NK-92 (cell line): ENCODE measurements around the gene LBP.
"Not testable (repeated sequence)": the region's sequence is repeated elsewhere in the genome, so short reads cannot be mapped to it uniquely, and the experiment has no call there.

Experiments
- DNase-seq: peaks from one replicate; lab custom pipeline; 2025; ENCODE audit not compliant: unreplicated experiment; lab: John Stamatoyannopoulos, UW

Gene LBP

DNA sequence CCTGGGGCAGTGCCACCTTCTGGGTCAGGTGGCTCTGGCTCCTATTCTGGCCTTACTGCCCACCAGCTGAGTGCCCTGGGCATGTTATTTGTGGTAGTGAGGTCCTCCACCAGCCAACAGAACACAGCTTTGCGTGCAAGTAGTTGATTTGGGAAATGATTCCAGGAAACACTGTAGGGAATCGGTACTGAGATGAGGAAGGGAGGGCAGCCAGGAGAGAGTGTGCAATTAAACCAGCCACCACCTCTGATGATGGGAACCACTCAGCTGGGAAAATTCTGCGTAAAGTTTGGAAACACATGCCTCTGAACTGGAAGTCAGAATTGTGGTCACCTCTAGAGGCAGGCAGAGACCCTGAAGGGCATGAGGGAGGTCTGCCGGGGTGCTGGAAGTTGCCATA lies 459 bp downstream of the LBP start:
- DNase-seq = no peak

DNA sequence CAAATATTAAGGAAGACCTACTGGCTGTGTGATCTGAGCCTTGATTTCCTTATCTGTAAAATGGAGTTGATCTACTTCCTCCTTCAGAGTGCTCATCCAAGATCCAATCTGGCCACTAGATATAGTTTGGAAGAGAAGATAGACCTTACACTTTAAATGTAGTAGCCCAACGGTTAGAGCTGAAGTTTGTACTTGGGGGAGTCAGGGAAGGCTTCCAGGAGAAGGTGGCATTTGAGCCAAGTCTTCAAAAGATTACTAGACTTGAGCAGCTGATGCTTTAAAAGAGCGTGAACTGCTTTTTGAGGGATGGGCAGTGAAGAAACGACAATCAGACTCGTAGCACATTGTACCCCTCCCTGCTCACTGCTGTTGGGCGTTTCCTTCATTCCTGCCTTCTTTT lies 3.6 kb downstream of the LBP start:
- no peak for DNase-seq

DNA sequence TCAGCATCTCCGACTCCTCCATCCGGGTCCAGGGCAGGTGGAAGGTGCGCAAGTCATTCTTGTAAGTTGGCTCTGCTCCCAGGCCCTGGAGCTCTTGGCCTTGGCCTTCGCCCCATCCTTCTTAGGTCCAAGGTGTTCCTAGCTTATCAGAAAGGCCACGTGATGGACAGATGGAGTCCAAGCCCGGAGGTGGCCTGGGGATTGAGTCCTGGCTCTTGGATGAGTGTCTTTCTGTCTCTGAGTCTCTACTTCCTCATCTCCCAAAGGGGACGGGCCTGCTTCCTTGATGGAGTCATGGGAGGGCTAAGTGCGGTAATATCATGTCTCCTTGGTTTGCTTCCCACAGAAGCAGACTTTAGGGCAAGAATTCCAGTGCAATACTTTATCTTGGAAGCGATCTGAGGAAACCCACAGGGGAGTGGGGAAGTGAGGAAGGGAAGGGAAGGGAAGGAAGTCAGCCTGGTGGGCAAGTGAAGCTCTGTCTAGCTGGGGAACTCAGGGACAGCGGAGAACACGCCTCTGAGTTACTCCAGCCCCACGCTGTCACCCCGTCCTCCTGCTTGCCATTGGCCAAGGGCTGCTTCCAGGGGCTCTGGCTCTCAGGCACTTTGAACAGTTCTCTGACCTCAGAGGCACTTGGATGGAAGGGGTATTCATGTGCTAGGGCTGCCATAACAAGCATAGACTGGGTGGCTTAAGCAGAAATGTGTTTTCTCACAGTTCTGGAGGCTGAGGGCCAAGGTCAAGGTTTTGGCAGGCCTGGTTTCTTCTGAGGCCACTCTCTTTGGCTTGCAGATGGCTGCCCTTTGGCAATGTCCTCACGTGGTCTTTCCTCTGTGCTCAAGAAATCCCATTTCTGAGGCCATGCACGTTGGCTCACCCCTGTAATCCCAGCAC lies 4.8 kb downstream of the LBP start:
- DNase-seq = no peak

DNA sequence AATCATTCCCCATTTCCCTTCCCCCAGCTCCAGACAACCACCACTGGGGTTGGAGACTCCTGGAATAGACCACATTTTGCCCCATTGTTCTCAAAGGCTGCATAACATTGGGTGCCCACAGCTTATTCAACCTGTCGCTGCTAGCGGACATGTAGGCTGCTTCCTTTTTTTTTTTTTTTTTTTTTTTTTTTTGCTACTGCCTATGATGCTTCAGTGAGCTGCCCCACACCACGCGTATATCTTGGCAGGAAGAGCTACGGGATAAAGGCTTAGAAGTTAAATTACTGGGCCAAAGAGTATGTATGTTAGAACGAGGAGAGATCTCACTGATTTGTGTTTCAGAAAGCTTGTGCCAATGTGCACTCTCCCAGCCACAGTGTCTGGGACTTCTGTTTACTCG lies 7.0 kb downstream of the LBP start:
- no peak for DNase-seq

DNA sequence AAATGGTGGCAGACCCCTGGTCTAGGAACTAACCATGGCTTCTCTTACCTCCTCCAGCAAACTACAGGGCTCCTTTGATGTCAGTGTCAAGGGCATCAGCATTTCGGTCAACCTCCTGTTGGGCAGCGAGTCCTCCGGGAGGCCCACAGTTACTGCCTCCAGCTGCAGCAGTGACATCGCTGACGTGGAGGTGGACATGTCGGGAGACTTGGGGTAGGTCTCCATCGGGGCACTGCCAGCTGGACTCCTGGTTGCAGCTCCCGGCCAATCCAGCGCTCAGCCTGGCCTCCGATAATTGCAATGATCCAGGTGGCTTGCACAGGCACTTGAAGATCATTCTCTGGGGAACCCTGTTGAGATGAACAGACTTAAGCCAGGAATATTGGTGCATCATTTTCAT lies 7.9 kb downstream of the LBP start:
- DNase-seq = no peak

DNA sequence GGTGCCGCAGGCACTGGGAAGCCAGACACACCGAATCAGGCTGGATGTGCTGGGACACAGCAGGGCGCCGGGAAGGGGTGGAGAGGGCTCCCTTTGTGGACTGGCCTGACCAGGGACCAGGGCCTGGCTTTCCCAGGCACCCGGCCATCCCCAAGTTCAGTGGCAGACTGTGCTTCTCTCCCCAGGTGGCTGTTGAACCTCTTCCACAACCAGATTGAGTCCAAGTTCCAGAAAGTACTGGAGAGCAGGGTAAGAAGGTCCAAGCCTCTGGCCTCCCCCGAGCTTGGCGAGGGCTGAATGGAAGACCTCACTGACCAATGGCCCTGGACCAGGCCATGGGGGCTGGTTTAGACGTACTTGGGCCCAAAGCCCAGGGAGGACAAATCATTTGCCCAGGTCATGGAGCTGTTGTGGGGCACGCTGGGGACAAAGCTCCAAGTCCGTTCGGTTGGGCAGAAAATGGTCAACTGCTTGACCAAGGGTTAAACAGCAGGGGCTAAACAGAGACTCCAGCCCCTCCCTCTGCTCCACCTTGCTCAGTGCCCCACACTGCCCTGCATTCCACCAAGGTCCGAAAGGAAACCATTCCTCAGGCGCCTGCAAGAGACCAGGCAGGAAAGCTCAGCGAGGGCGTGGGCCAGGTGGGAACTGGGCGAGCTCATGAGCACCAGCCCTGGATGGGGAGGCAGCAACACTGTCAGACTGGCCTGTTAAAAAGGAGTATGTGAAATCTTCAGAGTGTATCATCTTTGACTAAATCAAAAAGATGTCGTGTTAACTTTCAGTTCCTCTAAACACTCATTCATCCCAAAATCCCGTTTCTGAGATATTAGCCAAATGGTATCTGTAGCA lies 9.1 kb downstream of the LBP start:
- DNase-seq = no peak

DNA sequence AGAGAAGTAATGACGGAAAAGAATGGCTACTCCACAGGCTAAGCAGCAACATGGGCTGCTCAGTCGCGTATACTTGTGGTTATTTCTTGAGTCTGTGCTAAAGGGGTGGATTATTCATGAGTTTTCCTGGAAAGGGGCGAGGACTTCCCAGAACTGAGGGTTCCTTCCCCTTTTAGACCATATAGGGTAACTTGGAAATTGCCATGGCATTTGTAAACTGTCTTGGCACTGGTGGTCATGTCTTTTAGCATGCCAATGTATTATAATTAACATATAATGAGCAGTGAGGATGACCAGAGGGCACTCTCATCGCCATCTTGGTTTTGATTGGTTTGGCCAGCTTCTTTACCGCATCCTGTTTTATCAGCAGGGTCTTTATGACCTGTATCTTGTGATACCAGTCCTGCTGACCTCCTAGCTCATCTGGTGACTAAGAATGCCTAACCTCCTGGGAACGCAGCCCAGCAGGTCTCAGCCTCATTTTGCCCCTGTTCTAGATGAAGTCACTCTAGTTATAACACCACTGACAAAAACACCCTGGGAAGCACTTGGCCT lies 11.4 kb downstream of the LBP start:
- DNase-seq = no peak

DNA sequence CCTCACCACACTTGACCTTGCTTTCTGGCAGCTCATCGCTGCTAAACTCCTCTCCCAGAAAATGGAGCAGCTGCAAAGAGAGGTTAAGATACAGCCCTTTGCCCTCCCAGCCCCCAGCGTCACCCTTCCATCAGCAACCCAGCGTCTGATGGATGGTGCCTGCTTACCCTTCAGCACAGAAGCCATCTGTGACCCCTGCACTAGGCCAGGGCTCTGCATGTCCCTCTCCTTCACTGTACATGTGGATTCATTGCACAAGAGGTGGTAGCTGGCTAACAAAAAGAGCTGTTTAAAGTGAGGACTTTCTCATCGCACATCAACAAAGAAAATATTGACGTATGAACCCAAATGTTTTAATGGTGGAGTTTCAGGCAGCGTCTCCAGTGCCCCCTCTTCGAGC lies 12.3 kb downstream of the LBP start:
- DNase-seq = no peak

DNA sequence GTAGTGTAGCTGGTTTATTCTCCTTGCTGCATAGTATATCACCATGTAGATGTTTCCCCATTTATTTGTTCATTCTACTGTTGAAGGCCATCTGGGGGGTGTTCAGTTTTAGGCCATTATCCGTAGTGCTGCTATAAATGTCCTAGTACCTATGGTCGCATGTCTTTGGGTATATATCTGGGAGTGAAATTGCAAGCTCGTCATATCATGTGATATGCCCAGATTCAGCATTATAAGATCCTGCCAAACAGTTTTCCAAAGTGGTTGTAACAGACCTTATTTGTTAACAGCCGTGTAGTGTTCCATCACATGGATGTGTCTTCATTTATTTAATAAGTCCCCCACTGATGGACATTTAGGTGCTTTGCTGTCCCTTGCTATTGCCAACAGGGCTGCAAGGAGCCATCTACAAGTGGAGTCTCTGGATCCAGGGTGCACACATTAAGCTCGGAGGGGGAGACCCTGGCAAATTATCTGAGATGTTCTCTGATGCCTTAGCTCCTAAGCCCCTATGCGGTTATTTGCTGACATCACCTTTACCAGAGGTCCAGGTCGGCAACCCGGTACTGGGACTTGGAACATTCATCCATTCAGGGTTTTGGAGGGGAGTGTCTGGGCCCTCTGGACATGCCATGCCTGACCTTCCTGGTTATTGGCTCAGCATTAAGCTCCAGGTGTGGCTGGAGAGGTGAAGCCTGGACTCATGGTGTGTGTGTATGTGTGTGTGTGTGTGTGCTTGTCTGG lies 16.9 kb downstream of the LBP start:
- no peak for DNase-seq

DNA sequence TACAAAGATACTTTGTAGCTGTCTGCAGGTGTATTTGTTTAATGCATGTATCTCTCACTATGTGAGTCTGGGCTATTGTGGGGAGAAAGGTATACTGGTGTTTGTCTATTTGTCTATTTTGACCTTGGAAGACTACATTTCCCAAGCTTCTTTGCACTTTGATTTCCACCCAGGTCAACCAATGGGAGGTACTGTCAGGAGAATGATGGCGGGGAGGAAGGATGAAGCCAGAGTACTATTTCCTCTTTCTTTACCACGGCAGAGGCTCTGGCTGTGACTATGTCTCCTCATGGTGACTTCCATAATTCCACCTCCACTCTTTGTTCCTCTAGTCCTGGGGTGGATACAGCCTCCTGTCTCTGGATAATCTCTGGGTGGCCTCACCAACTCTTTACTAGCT lies 23.1 kb downstream of the LBP start:
- DNase-seq = no peak

DNA sequence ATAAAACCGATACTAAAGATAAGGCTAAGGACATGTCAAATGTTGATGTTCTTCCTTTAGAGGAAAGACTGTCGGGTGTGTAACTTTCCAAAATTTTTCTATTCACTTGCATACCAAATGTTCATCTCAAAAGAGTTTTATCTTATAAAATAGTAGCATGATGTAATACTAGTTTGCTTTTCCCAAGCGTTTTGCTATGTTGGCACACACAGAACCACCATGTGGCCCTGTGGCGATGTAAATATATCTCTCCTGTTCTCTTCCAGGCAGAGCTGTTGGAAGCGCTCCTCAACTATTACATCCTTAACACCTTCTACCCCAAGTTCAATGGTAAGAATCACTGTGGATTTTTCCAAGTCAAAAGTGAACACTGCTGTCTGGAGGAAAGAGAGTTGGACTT lies 26.5 kb downstream of the LBP start:
- DNase-seq = no peak

DNA sequence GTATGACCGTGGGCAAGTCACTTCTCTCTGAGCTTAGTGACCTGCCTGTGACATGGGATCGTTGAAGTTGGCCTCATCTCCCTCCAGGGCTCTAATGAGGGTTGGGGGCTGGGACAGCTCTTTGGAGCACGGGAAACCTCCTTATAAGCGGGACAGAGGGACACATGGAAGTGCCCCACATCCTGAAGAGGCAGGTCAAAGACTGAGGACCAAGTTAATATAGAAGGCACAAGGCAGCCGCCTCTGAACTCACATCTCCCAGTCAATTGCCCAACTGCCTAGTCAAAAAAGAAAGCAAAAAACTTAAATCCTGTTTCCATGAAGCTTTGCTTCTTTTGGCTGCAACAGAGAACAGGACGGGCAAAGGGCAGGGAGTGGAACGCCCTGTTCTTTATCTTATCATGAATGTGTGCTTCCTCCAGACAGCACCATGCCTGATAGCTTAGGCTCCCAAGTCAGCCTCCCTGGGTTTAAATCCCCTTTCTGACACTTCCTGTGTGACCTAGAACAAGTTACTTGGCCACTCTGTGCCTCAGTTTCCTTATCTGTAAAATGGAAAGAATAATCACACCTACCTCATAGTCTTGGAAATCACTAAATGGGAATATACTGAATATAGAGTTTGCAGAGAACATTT lies 27.1 kb downstream of the LBP start:
- DNase-seq = no peak

DNA sequence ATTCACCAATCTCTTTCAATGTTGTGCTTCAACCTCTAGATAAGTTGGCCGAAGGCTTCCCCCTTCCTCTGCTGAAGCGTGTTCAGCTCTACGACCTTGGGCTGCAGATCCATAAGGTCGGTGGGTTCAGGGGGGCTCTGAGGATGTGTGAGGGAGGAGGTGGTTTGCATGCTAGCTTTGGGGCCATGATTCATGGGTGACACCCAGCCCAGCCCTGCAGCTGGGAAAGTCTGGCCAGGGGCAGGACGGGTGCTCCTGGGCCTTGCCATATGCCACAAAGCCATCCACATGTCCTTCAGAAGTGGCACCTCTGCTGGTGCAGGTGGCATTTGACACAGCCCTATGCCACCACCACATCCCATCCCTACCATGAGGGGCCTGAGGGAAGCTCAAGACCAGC lies 27.6 kb downstream of the LBP start:
- no peak for DNase-seq

DNA sequence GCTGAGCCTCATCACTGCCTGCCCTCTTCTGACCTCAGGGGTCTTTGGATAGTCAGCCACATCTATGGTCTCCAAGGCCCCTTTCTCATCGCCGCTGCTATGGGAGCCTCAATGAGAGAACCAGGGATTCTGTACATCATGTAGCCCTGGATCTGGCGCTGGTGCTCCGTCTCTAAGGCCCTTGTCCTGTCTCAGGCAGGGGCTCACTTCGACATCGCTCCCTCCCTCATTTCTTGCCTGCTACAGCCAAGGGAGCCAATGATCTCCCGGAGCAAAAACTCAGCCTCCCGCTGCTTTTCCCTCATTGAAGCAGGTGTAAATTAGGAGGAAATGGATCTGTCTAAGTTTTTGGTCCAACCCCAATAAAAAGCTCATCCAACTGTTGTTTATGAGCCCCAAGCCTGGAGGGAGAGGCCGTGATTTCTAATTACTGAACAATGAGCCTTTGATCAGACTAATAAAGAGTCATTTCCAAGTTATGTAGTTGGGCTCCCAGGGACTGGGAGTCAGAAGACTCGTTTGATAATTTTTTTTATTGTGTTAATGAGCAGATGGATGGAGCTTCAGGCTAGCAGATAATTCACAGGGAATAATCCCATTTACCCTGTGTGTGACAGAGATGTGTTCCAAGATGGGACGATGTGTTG lies 30.9 kb downstream of the LBP start:
- DNase-seq = no peak

DNA sequence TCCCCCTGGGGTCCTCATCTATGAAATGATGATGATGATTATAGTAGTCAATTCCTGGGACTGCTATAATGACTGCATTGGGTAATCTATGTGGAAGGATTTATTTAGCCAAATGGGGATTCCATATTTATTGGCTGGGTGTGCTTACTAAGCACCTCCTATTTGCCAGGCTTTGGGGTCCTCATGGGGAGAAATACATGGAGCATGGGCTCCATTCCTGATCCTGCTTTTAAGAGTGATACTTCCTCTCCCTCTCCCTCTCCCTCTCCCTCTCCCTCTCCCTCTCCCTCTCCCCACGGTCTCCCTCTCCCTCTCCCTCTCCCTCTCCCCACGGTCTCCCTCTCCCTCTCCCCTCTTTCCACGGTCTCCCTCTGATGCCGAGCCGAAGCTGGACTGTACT lies 31.6 kb downstream of the LBP start:
- not testable (repeated sequence) for DNase-seq

DNA sequence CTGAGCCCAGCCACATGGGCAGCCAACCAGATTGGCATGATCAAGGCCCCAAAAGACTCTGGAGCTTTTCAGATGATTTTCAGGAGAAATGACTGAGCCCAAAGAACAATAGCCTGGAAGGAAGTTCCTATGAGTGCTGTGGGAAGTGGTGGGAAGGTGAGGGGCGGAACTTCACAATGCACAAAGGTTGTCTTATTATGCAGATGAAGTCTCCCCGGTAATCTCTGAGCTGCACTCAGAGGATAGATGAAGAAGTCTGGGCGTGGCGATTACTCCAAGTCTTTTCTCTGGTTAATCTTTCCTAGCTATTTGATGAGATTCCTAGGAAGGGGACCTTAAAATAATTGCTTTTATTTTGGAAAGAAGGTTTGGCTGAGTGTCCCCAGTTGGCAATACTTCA lies 36.9 kb downstream of the LBP start:
- DNase-seq = no peak

DNA sequence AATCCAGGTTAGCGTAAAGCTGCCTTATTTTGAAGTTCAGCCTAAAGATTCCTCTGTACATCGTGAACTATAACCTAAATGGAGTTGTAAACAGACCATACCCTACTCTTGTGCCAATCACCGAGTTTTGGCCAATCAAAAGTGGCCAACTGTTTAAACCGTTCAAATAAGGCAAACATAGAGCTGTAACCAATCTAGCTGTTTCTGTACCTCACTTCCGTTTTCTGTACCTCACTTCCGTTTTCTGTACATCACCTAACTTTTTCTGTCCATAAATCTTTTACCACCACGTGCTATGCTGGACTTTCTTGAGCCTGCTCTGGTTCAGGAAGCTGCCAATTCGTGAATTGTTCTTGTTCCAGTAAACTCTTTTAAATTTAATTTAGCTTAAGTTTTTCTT lies 39.7 kb downstream of the LBP start:
- DNase-seq = no peak

DNA sequence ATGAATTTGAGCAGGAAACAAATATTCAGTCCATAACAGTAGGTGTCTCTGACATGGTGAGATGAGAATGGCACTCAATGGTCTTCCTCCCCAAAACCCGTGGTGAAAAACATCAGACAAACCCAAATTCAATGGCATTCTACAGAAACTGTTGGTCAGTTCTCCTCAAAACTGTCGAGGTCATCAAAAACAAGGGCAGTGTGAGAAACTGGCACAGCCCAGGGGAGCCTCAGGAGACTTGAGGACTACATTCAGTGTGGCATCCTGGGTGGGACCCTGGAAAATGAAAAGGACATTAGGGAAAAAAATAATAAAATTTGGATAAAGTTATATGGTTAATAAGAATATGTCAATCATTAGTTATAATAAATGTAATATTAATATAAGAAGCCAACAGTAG lies 40.6 kb downstream of the LBP start:
- DNase-seq = no peak

DNA sequence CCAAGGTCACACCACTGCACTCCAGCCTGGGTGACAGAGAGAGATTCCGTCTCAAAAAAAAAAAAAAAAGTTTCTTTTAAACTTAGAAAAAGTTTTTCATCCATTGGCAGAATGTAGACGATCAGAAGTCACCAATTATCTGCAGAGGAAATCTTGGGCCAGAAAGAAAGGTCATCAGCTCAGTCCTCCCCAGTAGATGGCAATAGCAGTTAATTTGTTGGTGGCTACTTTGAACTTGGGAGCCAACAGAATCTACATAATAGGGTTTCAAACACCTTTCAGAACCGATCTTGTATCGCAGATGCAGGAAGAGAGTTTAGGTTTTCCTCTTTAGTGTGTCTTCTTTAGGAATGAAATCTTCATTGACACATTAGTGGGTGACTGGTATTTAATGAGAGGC lies 41.7 kb downstream of the LBP start:
- no peak for DNase-seq

DNA sequence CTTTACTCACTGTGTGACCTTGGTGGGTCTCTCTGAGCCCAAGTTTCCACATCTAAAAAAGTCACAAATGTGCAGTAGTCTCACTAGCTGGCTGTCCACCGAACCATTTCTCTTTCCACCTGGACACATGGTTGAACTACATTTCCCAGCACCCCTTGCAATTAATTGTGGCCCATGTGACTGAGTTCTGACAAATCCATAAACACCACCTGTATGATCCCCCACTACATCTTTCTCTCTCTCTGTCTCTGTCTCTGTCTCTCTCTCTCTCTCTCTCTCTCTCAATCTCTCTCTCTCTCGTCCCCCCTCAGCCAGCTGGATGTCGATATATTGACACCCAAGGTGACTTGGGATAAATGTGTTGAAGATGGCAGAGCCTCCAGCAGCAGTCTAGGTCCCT lies 46.1 kb downstream of the LBP start:
- DNase-seq = no peak
